Astrocyte (in vitro differentiated cells and primary cell): ENCODE results near the gene NPFF. TPM values are rescaled to one million over a fixed set of nuclear protein-coding genes. Genes with fewer than 3 reads are reported as not detected.

Experiments used
- DNase-seq: peaks from one replicate; pipeline ENCODE4 v3.0.0-alpha.2; 2010; ENCODE audit warnings: low read depth
- FAIRE-seq: peaks from 2 replicates; lab custom pipeline; 2011; peaks lifted over from hg19 to GRCh38; lab: Jason Lieb, UNC
- H2AFZ ChIP-seq: 2 replicates; pipeline ENCODE4 v1.6.0; 2012; ENCODE audit warnings: low read depth, low read length, inconsistent platforms
- H3K27ac ChIP-seq: 2 replicates; pipeline ENCODE4 v1.5.1; 2011; ENCODE audit warnings: low read depth, low read length, inconsistent platforms
- H3K27me3 ChIP-seq: 2 replicates; pipeline ENCODE4 v1.6.0; 2011; ENCODE audit warnings: low read length, inconsistent platforms; ENCODE audit not compliant: insufficient read depth
- H3K36me3 ChIP-seq: 2 replicates; pipeline ENCODE4 v1.5.1; 2011; ENCODE audit warnings: low read length, inconsistent platforms; ENCODE audit not compliant: insufficient read depth
- H3K4me1 ChIP-seq: 2 replicates; pipeline ENCODE4 v1.5.1; 2011; ENCODE audit warnings: low read length, inconsistent platforms; ENCODE audit not compliant: insufficient read depth
- H3K4me2 ChIP-seq: 2 replicates; pipeline ENCODE4 v1.6.0; 2012; ENCODE audit warnings: low read length, inconsistent platforms
- H3K4me3 ChIP-seq: 2 replicates; pipeline ENCODE4 v1.5.1; 2011; ENCODE audit warnings: low read depth, mild to moderate bottlenecking, low read length, inconsistent platforms; ENCODE audit not compliant: insufficient read depth
- H3K79me2 ChIP-seq: 2 replicates; pipeline ENCODE4 v1.6.0; 2012; ENCODE audit warnings: mild to moderate bottlenecking, low read length, inconsistent platforms; ENCODE audit not compliant: insufficient read depth
- H3K9ac ChIP-seq: 2 replicates; pipeline ENCODE4 v1.6.0; 2012; ENCODE audit warnings: mild to moderate bottlenecking, low read length, inconsistent platforms
- H3K9me3 ChIP-seq: 2 replicates; pipeline ENCODE4 v1.5.1; 2012; ENCODE audit warnings: low read depth, mild to moderate bottlenecking, low read length, inconsistent platforms; ENCODE audit not compliant: insufficient read depth
- H4K20me1 ChIP-seq: 2 replicates; pipeline ENCODE4 v1.6.0; 2012; ENCODE audit warnings: low read length, inconsistent platforms; ENCODE audit not compliant: insufficient read depth
- H3K27ac Mint-ChIP-seq: one replicate; pipeline ENCODE4 v1.8.0; 2021; ENCODE audit warnings: mild to moderate bottlenecking, mixed read lengths; ENCODE audit not compliant: unreplicated experiment
- H3K27me3 Mint-ChIP-seq: one replicate; pipeline ENCODE4 v1.8.0; 2021; ENCODE audit warnings: low read depth, mixed read lengths; ENCODE audit not compliant: unreplicated experiment
- H3K36me3 Mint-ChIP-seq: one replicate; pipeline ENCODE4 v1.8.0; 2021; ENCODE audit warnings: low read depth, mixed read lengths; ENCODE audit not compliant: unreplicated experiment
- H3K4me1 Mint-ChIP-seq: one replicate; pipeline ENCODE4 v1.8.0; 2021; ENCODE audit warnings: low read depth, mixed read lengths; ENCODE audit not compliant: unreplicated experiment
- H3K4me3 Mint-ChIP-seq: one replicate; pipeline ENCODE4 v1.8.0; 2021; ENCODE audit warnings: mild to moderate bottlenecking, moderate library complexity, mixed read lengths; ENCODE audit not compliant: unreplicated experiment
- H3K9me3 Mint-ChIP-seq: one replicate; pipeline ENCODE4 v1.8.0; 2021; ENCODE audit warnings: mild to moderate bottlenecking, mixed read lengths; ENCODE audit not compliant: unreplicated experiment
- CTCF ChIP-seq: IDR thresholded peaks from 2 replicates; pipeline ENCODE4 v1.5.1; 2011; ENCODE audit warnings: low read depth, mild to moderate bottlenecking, inconsistent platforms, low read length, moderate library complexity; ENCODE audit not compliant: insufficient read depth
- EZH2 ChIP-seq: IDR thresholded peaks from 2 replicates; pipeline ENCODE4 v1.6.1; 2012; ENCODE audit warnings: mild to moderate bottlenecking, low read length, inconsistent platforms; ENCODE audit not compliant: insufficient read depth
- total RNA-seq: library from RNA; stranded (reverse); gene quantifications from 2 replicates; pipeline ENCODE4 v1.2.1, GENCODE V29; 2021

The NPFF gene
- total RNA-seq, 1 donor from 2014 or later: not detected

- Histone ChIP-seq H4K20me1 (peaks cover 98% of the 10 kb centered on the region), H2AFZ (no peak overlapping the region), H3K27ac (no peak overlapping the region), H3K4me3 (no peak overlapping the region), H3K4me1 (no peaks in the 10 kb centered on the region), H3K9ac (peak overlapping the region; percentile 14), H3K36me3 (peaks cover 95% of the 10 kb centered on the region), H3K27me3 (no peaks in the 10 kb centered on the region), H3K9me3 (no peaks in the 10 kb centered on the region), H3K4me2 (no peak overlapping the region), H3K79me2 (peaks cover 97% of the 10 kb centered on the region)
- peaks cover 52% of the 10 kb centered on the region for H3K4me1 Mint-ChIP-seq
- FAIRE-seq (no peak), DNase-seq (no peak)
- H3K27ac Mint-ChIP-seq: peak overlapping the region; percentile 59
- TF ChIP-seq CTCF (no peak), EZH2 (no peak)
- H3K27me3 Mint-ChIP-seq: no peaks in the 10 kb centered on the region
- H3K36me3 Mint-ChIP-seq: peaks cover 41% of the 10 kb centered on the region
- H3K4me3 Mint-ChIP-seq: peak overlapping the region; percentile 40
- H3K9me3 Mint-ChIP-seq: no peaks in the 10 kb centered on the region
Observed at GRCh38 chr12:53464685-53465418, 42.4 kb downstream of the NPFF start.

GRCh38 chr12:53463802-53464560 lies 43.3 kb downstream of the NPFF start:
- no peaks in the 10 kb centered on the region for H3K27me3 ChIP-seq
- FAIRE-seq (no peak), DNase-seq (no peak)
- peaks cover 98% of the 10 kb centered on the region for H3K79me2 ChIP-seq
- H3K4me1 ChIP-seq: no peaks in the 10 kb centered on the region
- Mint-ChIP-seq H3K9me3 (no peaks in the 10 kb centered on the region), H3K27me3 (no peaks in the 10 kb centered on the region), H3K36me3 (peaks cover 45% of the 10 kb centered on the region), H3K4me3 (no peak overlapping the region), H3K27ac (peak overlapping the region; percentile 6), H3K4me1 (peaks cover 55% of the 10 kb centered on the region)
- H3K9me3 ChIP-seq: no peaks in the 10 kb centered on the region
- no peak overlapping the region for H3K4me2 ChIP-seq
- peaks cover 100% of the 10 kb centered on the region for H4K20me1 ChIP-seq
- H3K27ac ChIP-seq: no peak overlapping the region
- no peak overlapping the region for H3K9ac ChIP-seq
- TF ChIP-seq CTCF (no peak), EZH2 (no peak)
- peaks cover 95% of the 10 kb centered on the region for H3K36me3 ChIP-seq
- H3K4me3 ChIP-seq: no peak overlapping the region
- no peak overlapping the region for H2AFZ ChIP-seq
